Naive thymus-derived CD4-positive, alpha-beta T cell (primary cell): ENCODE measurements around the gene FOXP3. TPM values are rescaled to one million over a fixed set of nuclear protein-coding genes. Genes with fewer than 3 reads are reported as not detected.

Experiments used
- ATAC-seq: fragments of 150-1000 bp; cut with Tn5 transposase; 2 replicates; pipeline ENCODE4 v1.10.0; 2021; ENCODE audit warnings: mild to moderate bottlenecking, moderate library complexity
- CTCF ChIA-PET: fragments of 350-600 bp; sonication (Branson Sonifier 250); formaldehyde crosslinking; loops from one replicate; lab custom pipeline; 2021; ENCODE audit warnings: antibody characterized with exemption; lab: Charles Lee
- POLR2A ChIA-PET: fragments of 350-600 bp; sonication (Branson Sonifier 250); formaldehyde crosslinking; loops from one replicate; lab custom pipeline; 2021; ENCODE audit warnings: antibody characterized with exemption, inconsistent platforms; lab: Charles Lee
- DNase-seq, 9 donors: peaks; one replicate each; pipeline versions ENCODE4 v3.0.0 to v3.0.0-alpha.2; 2020 to 2022; ENCODE audit warnings: mixed read lengths in 1 of 9
- H3K27ac ChIP-seq: one replicate; pipeline ENCODE4 v1.7.0; 2013; ENCODE audit warnings: mild to moderate bottlenecking, low read depth, low read length, moderate library complexity
- H3K27me3 ChIP-seq, 2 donors: one replicate each; pipeline ENCODE4 v1.7.0; 2013; ENCODE audit warnings: low read length in 2 of 2, mild to moderate bottlenecking in 2 of 2, moderate library complexity in 2 of 2; ENCODE audit not compliant: control insufficient read depth in 2 of 2, insufficient read depth in 2 of 2
- H3K36me3 ChIP-seq, 3 experiments: 1 replicate in 2 of 3; 2 replicates in 1 of 3; pipeline ENCODE4 v1.7.0; 2013; ENCODE audit warnings: low read length in 3 of 3, mild to moderate bottlenecking in 3 of 3, moderate library complexity in 1 of 3; ENCODE audit not compliant: insufficient read depth in 3 of 3, control insufficient read depth in 2 of 3
- H3K4me1 ChIP-seq, 2 donors: one replicate each; pipeline ENCODE4 v1.7.0; 2013; ENCODE audit warnings: low read length in 2 of 2, mild to moderate bottlenecking in 2 of 2, moderate library complexity in 1 of 2; ENCODE audit not compliant: control insufficient read depth in 2 of 2, insufficient read depth in 2 of 2
- H3K4me3 ChIP-seq: 2 replicates; pipeline ENCODE4 v1.7.0; 2013; ENCODE audit warnings: mild to moderate bottlenecking, low read length
- H3K9me3 ChIP-seq, 3 experiments: 1 replicate in 2 of 3; 2 replicates in 1 of 3; pipeline ENCODE4 v1.7.0; 2013; ENCODE audit warnings: low read length in 3 of 3; ENCODE audit not compliant: control insufficient read depth in 2 of 3
- H3K27ac Mint-ChIP-seq, 9 donors: one replicate each; pipeline ENCODE4 v1.8.0; 2020 to 2022; ENCODE audit warnings: mixed read lengths in 9 of 9, mild to moderate bottlenecking in 8 of 9, moderate library complexity in 5 of 9, inconsistent platforms in 2 of 9
- H3K27me3 Mint-ChIP-seq, 5 donors: one replicate each; pipeline ENCODE4 v1.8.0; 2021 to 2022; ENCODE audit warnings: mixed read lengths in 5 of 5, mild to moderate bottlenecking in 1 of 5
- H3K36me3 Mint-ChIP-seq, 5 donors: one replicate each; pipeline ENCODE4 v1.8.0; 2020 to 2022; ENCODE audit warnings: mixed read lengths in 5 of 5, mild to moderate bottlenecking in 3 of 5, inconsistent platforms in 1 of 5
- H3K4me1 Mint-ChIP-seq, 7 donors: one replicate each; pipeline ENCODE4 v1.8.0; 2020 to 2022; ENCODE audit warnings: mixed read lengths in 7 of 7, mild to moderate bottlenecking in 3 of 7, inconsistent platforms in 1 of 7
- H3K4me3 Mint-ChIP-seq, 10 donors: one replicate each; pipeline ENCODE4 v1.8.0; 2020 to 2022; ENCODE audit warnings: mild to moderate bottlenecking in 10 of 10, mixed read lengths in 10 of 10, moderate library complexity in 6 of 10, inconsistent platforms in 2 of 10
- H3K9me3 Mint-ChIP-seq, 11 donors: one replicate each; pipeline ENCODE4 v1.8.0; 2020 to 2022; ENCODE audit warnings: mixed read lengths in 11 of 11, mild to moderate bottlenecking in 4 of 11, inconsistent platforms in 1 of 11, moderate library complexity in 1 of 11
- intact Hi-C, 2 donors: fragments of 100-400 bp; cut with micrococcal nuclease; formaldehyde crosslinking; loops; one replicate each; pipeline ENCODE4 v1.15.1; 2023
- polyA plus RNA-seq, 2 donors: library from polyadenylated mRNA; unstranded; fragments of 300-500 nt; fragmentation: Illumina TruSeq; gene quantifications; one replicate each; pipeline ENCODE4 v1.2.3, GENCODE V29; 2021
- total RNA-seq, 6 experiments: library from RNA in 5 of 6; stranded (reverse) in 5 of 6; gene quantifications; 1 replicate in 5 of 6; 2 replicates in 1 of 6; pipeline ENCODE4 v1.2.3 and lab custom pipeline; 2021 to 2026

Gene FOXP3
- total and polyA plus RNA-seq, 7 experiments from 2014 or later, result 0.35 to 25.3 (median 0.76) TPM

- POLR2A ChIA-PET, result interaction anchor here (0.6 to 3.3 kb wide), 16 partner anchors 10 to 1903 kb away, joined by 3 to 30 read pairs (median 5); partner anchors contain the start of gene CCDC22
- no peaks in the 10 kb centered on the region for H3K36me3 ChIP-seq
- peaks cover 26 to 30% of the 10 kb centered on the region in 2 donors for H3K4me1 ChIP-seq
Observed at GRCh38 chrX:49268702-49269009, 4.1 kb upstream of the FOXP3 start.

GRCh38 chrX:49266523-49267445 lies 2.3 kb upstream of the FOXP3 start:
- ATAC-seq (no peak), DNase-seq (no peak)
- Mint-ChIP-seq H3K36me3 (peaks cover 0 to 16% (median 4%) of the 10 kb centered on the region in 5 donors), H3K27ac (peak overlapping the region in 3 of 9 donors; percentile 29 to 99 (median 99)), H3K4me1 (peaks cover 6 to 45% (median 21%) of the 10 kb centered on the region in 7 donors), H3K27me3 (no peaks in the 10 kb centered on the region), H3K4me3 (peak overlapping the region in 1 of 10 donors; percentile 62), H3K9me3 (peaks cover 0 to 5% (median 0%) of the 10 kb centered on the region in 11 donors)
- ChIA-PET CTCF (no interaction called here), POLR2A (interaction anchor here (1.4 to 3.3 kb wide), 3 partner anchors 8 to 43 kb away, joined by 4 to 30 read pairs (median 8); no protein-coding TSS in a partner anchor)
- Histone ChIP-seq H3K27ac (no peak overlapping the region), H3K4me1 (peaks cover 18 to 20% of the 10 kb centered on the region in 2 donors), H3K27me3 (no peaks in the 10 kb centered on the region), H3K4me3 (no peak overlapping the region), H3K9me3 (no peaks in the 10 kb centered on the region), H3K36me3 (no peaks in the 10 kb centered on the region)
- intact Hi-C loops, result loop anchor here (5.0 to 10.0 kb wide), 4 partner anchors 192 to 1612 kb away; partner anchors contain the start of genes PQBP1 (in 2 of the 2), TIMM17B (in 2 of the 2), ELK1 (in 1 of the 2) and PRAF2 (in 1 of the 2)

More at GRCh38 chrX:49268702-49269009, 4.1 kb upstream of the FOXP3 start:
- ATAC-seq (no peak), DNase-seq (no peak)
- H3K27ac ChIP-seq, result peak overlapping the region; percentile 70
- no peaks in the 10 kb centered on the region for H3K9me3 ChIP-seq
- peaks cover 15 to 52% (median 36%) of the 10 kb centered on the region in 7 donors for H3K4me1 Mint-ChIP-seq
- CTCF ChIA-PET, result interaction anchor here (0.6 to 1.2 kb wide), 4 partner anchors 11 to 585 kb away, joined by 3 to 4 read pairs (median 4); no protein-coding TSS in a partner anchor
- H3K4me3 Mint-ChIP-seq, result peak overlapping the region; percentile 91 to 100 (median 96)
- peaks cover 0 to 15% (median 4%) of the 10 kb centered on the region in 5 donors for H3K36me3 Mint-ChIP-seq
- H3K27me3 ChIP-seq, result no peaks in the 10 kb centered on the region
- no peaks in the 10 kb centered on the region for H3K27me3 Mint-ChIP-seq
- peaks cover 0 to 5% (median 0%) of the 10 kb centered on the region in 11 donors for H3K9me3 Mint-ChIP-seq
- H3K27ac Mint-ChIP-seq, result peak overlapping the region; percentile 99 to 100 (median 99)
- intact Hi-C loops, result loop anchor here (1.0 to 10.0 kb wide), 21 partner anchors 10 to 1614 kb away; partner anchors contain the start of genes CCDC22 (in 2 of the 2), PQBP1 (in 2 of the 2), SYP (in 2 of the 2) and TFE3 (in 2 of the 2)
- H3K4me3 ChIP-seq, result peak overlapping the region; percentile 96

- ATAC-seq (no peak), DNase-seq (no peak)
- H3K27me3 ChIP-seq, result no peaks in the 10 kb centered on the region
- H3K27ac ChIP-seq, result no peak overlapping the region
- Mint-ChIP-seq H3K36me3 (peaks cover 0 to 13% (median 0%) of the 10 kb centered on the region in 5 donors), H3K9me3 (peaks cover 0 to 2% (median 0%) of the 10 kb centered on the region in 11 donors), H3K27ac (peak overlapping the region in 1 of 9 donors; percentile 59), H3K4me3 (peak overlapping the region in 2 of 10 donors; percentile 46 to 77), H3K27me3 (no peaks in the 10 kb centered on the region), H3K4me1 (peaks cover 5 to 39% (median 22%) of the 10 kb centered on the region in 7 donors)
- intact Hi-C loops, result loop anchor here in 1 of 2 donors (10.0 kb wide), 3 partner anchors 189 to 1609 kb away; partner anchors contain the start of genes ELK1, PQBP1, PRAF2 and TIMM17B
- no peaks in the 10 kb centered on the region for H3K9me3 ChIP-seq
- POLR2A ChIA-PET, result no interaction called here
- CTCF ChIA-PET, result interaction anchor here (0.5 kb wide), 1 partner anchor 140 kb away, joined by 3 read pairs; the partner anchor contains the start of gene GPKOW
- H3K36me3 ChIP-seq, result no peaks in the 10 kb centered on the region
- H3K4me3 ChIP-seq, result no peak overlapping the region
- H3K4me1 ChIP-seq, result peaks cover 4 to 20% of the 10 kb centered on the region in 2 donors
Observed at GRCh38 chrX:49263631-49264030, 879 bp downstream of the FOXP3 start.

- H3K27me3 Mint-ChIP-seq, result no peaks in the 10 kb centered on the region
- POLR2A ChIA-PET, result no interaction called here
- CTCF ChIA-PET, result no interaction called here
- no peak overlapping the region for H3K4me3 ChIP-seq
- H3K27ac ChIP-seq, result no peak overlapping the region
- H3K27ac Mint-ChIP-seq, result peak overlapping the region in 2 of 9 donors; percentile 15 to 26
- peaks cover 5 to 41% (median 26%) of the 10 kb centered on the region in 7 donors for H3K4me1 Mint-ChIP-seq
- H3K9me3 Mint-ChIP-seq, result no peaks in the 10 kb centered on the region
- H3K36me3 Mint-ChIP-seq, result peaks cover 0 to 13% (median 0%) of the 10 kb centered on the region in 5 donors
- no peak for ATAC-seq
- no peak for DNase-seq
- H3K27me3 ChIP-seq, result no peaks in the 10 kb centered on the region
- no peaks in the 10 kb centered on the region for H3K36me3 ChIP-seq
- H3K9me3 ChIP-seq, result no peaks in the 10 kb centered on the region
- peak overlapping the region in 2 of 10 donors; percentile 14 to 69 for H3K4me3 Mint-ChIP-seq
- H3K4me1 ChIP-seq, result peaks cover 7 to 25% of the 10 kb centered on the region in 2 donors
- intact Hi-C loops, result loop anchor here in 1 of 2 donors (10.0 kb wide), 3 partner anchors 188 to 1608 kb away; partner anchors contain the start of genes ELK1, PQBP1, PRAF2 and TIMM17B
Observed at GRCh38 chrX:49262603-49263002, 1.9 kb downstream of the FOXP3 start.

- peaks cover 15 to 38% of the 10 kb centered on the region in 2 donors for H3K4me1 ChIP-seq
- H3K9me3 ChIP-seq, result no peaks in the 10 kb centered on the region
- ATAC-seq (no peak), DNase-seq (no peak)
- intact Hi-C loops, result loop anchor here in 1 of 2 donors (10.0 kb wide), 3 partner anchors 186 to 1606 kb away; partner anchors contain the start of genes ELK1, PQBP1, PRAF2 and TIMM17B
- no peak overlapping the region for H3K4me3 ChIP-seq
- H3K36me3 ChIP-seq, result no peaks in the 10 kb centered on the region
- H3K9me3 Mint-ChIP-seq, result no peaks in the 10 kb centered on the region
- H3K4me3 Mint-ChIP-seq, result peak overlapping the region in 1 of 10 donors; percentile 34
- ChIA-PET POLR2A (interaction anchor here (0.7 to 4.2 kb wide), 3 partner anchors 8 to 41 kb away, joined by 3 to 30 read pairs (median 10); partner anchors contain the start of gene PPP1R3F), CTCF (interaction anchor here (0.6 kb wide), 1 partner anchor 493 kb away, joined by 4 read pairs; no protein-coding TSS in a partner anchor)
- H3K4me1 Mint-ChIP-seq, result peaks cover 5 to 39% (median 33%) of the 10 kb centered on the region in 7 donors
- H3K27me3 ChIP-seq, result no peaks in the 10 kb centered on the region
- H3K36me3 Mint-ChIP-seq, result peaks cover 0 to 18% (median 0%) of the 10 kb centered on the region in 5 donors
- peak overlapping the region in 2 of 9 donors; percentile 44 to 53 for H3K27ac Mint-ChIP-seq
- H3K27ac ChIP-seq, result no peak overlapping the region
- no peaks in the 10 kb centered on the region for H3K27me3 Mint-ChIP-seq
Observed at GRCh38 chrX:49260221-49260985, 4.1 kb downstream of the FOXP3 start.
